Kidney epithelial cell (primary cell): ENCODE results near the gene BAIAP2L1. TPM values are rescaled to one million over a fixed set of nuclear protein-coding genes. Genes with fewer than 3 reads are reported as not detected.

Source experiments
- DNase-seq: peaks from one replicate; pipeline ENCODE4 v3.0.0-alpha.2; 2010; ENCODE audit warnings: low read depth
- H3K27me3 ChIP-seq: 2 replicates; pipeline ENCODE4 v1.6.0; 2011; ENCODE audit warnings: low read length; ENCODE audit not compliant: control insufficient read depth, insufficient read depth
- H3K36me3 ChIP-seq: 2 replicates; pipeline ENCODE4 v1.5.1; 2011; ENCODE audit warnings: low read length; ENCODE audit not compliant: control insufficient read depth, insufficient read depth
- H3K4me3 ChIP-seq: 2 replicates; pipeline ENCODE4 v1.5.1; 2011; ENCODE audit warnings: low read depth, mild to moderate bottlenecking, control low read depth, low read length
- CTCF ChIP-seq: IDR thresholded peaks from 2 replicates; pipeline ENCODE4 v1.5.1; 2011; ENCODE audit warnings: mild to moderate bottlenecking, moderate library complexity, low read length, control low read depth, inconsistent platforms; ENCODE audit not compliant: insufficient read depth, poor library complexity, severe bottlenecking
- total RNA-seq: library from RNA; depleted of rRNA; stranded (reverse); fragments of >200 nt; gene quantifications from 2 replicates; pipeline ENCODE4 v1.2.3, GENCODE V29; 2015

The BAIAP2L1 gene
- total RNA-seq, 1 donor from 2014 or later, result 32.5 TPM

GRCh38 chr7:98249106-98249505 is 151.8 kb downstream of the BAIAP2L1 start:
- DNase-seq, result no peak
- Histone ChIP-seq H3K4me3 (no peak overlapping the region), H3K36me3 (peaks cover under 1% of the 10 kb centered on the region), H3K27me3 (no peaks in the 10 kb centered on the region)
- TF ChIP-seq CTCF, result no peak

GRCh38 chr7:98248156-98248555 is 152.7 kb downstream of the BAIAP2L1 start:
- no peaks in the 10 kb centered on the region for H3K27me3 ChIP-seq
- TF ChIP-seq CTCF, result no peak
- peaks cover 2% of the 10 kb centered on the region for H3K36me3 ChIP-seq
- DNase-seq, result no peak
- H3K4me3 ChIP-seq, result no peak overlapping the region

- Histone ChIP-seq H3K36me3 (peaks cover 2% of the 10 kb centered on the region), H3K4me3 (no peak overlapping the region), H3K27me3 (no peaks in the 10 kb centered on the region)
- no peak for DNase-seq
- no peak for TF ChIP-seq CTCF
These were observed 156.0 kb downstream of the BAIAP2L1 start for GRCh38 chr7:98244871-98245270.

DNA sequence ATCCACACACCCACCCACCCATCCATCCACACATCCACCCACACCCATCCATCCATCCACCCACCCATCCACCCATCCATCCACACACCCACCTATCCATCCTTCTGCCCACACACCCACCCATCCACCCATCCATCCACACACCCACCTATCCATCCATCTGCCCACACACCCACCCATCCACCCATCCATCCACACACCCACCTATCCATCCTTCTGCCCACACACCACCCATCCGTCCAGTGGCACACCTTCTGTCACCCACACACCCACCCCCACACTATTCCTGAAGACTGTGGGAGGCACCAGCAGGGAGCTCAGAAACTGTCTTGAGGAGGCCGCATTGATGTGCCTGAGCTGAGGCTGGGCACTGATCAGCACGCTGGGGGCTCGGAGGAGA is 158.0 kb downstream of the BAIAP2L1 start:
- TF ChIP-seq CTCF, result no peak
- H3K4me3 ChIP-seq, result no peak overlapping the region
- H3K27me3 ChIP-seq, result no peaks in the 10 kb centered on the region
- H3K36me3 ChIP-seq, result peaks cover 2% of the 10 kb centered on the region
- no peak for DNase-seq

GRCh38 chr7:98242342-98242741 is 158.5 kb downstream of the BAIAP2L1 start:
- no peak for TF ChIP-seq CTCF
- Histone ChIP-seq H3K36me3 (peaks cover 2% of the 10 kb centered on the region), H3K27me3 (no peaks in the 10 kb centered on the region), H3K4me3 (no peak overlapping the region)
- DNase-seq, result no peak

DNA sequence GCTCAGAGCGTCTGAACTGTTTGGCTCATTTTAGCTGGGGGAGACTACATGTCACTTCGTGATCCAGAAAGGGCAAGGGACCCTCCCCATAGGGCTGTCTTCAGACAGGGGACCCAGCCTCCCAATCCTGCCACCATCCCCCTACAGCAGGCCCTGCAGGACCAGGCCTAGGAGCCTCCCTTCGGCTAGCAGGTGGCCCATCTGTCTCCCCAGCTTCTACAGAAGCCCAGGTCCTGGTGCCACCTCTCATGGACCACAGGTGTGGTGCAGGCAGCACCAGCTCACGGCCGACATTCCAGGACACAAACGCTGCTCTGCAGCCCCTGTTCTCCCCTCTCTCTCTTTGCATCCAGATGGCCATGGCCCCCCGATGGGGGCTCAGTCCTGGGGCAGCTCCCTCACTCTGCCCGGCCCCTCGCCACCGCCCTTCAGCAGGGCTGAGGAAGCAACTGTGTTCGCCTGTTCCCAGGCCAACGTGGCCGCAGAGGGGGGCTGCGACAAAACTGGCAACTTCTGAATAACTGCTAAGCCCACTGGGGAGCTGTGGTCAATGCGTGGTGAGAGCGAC is 159.1 kb downstream of the BAIAP2L1 start:
- DNase-seq, result no peak
- Histone ChIP-seq H3K27me3 (no peaks in the 10 kb centered on the region), H3K4me3 (no peak overlapping the region), H3K36me3 (peaks cover 2% of the 10 kb centered on the region)
- no peak for TF ChIP-seq CTCF
